Neutrophil (primary cell): ENCODE results near the gene EIF4A3.

Source experiments
- H3K27ac ChIP-seq: fragments of 200-600 bp; sonication (generic); 2 replicates; pipeline ENCODE4 v1.5.1; 2016; ENCODE audit warnings: mild to moderate bottlenecking, moderate library complexity
- H3K27me3 ChIP-seq: fragments of 200-600 bp; sonication (generic); 2 replicates; pipeline ENCODE4 v1.6.0; 2016; ENCODE audit warnings: mild to moderate bottlenecking
- H3K36me3 ChIP-seq: fragments of 200-600 bp; sonication (generic); 2 replicates; pipeline ENCODE4 v1.5.1; 2017
- H3K4me1 ChIP-seq, 2 experiments: fragments of 200-600 bp in 1 of 2; sonication (generic) in 1 of 2; 1 replicate in 1 of 2; 2 replicates in 1 of 2; pipeline versions ENCODE4 v1.5.1 to v1.6.1; 2013 to 2016; ENCODE audit warnings: low read depth in 1 of 2, low read length in 1 of 2, mild to moderate bottlenecking in 1 of 2, moderate library complexity in 1 of 2; ENCODE audit not compliant: control insufficient read depth in 1 of 2, insufficient read depth in 1 of 2
- H3K4me3 ChIP-seq, 2 experiments: fragments of 200-600 bp in 1 of 2; sonication (generic) in 1 of 2; 1 replicate in 1 of 2; 2 replicates in 1 of 2; pipeline ENCODE4 v1.5.1; 2013 to 2016; ENCODE audit warnings: low read depth in 1 of 2, low read length in 1 of 2, mild to moderate bottlenecking in 1 of 2, moderate library complexity in 1 of 2
- H3K9me3 ChIP-seq: fragments of 200-600 bp; sonication (generic); 2 replicates; pipeline ENCODE4 v1.5.1; 2016
- TF ChIP-seq, protein P1 (sequence below): fragments of 200-600 bp; sonication (generic); IDR thresholded peaks from 2 replicates; pipeline ENCODE4 v1.5.1; 2016; ENCODE audit warnings: antibody characterized with exemption

Gene EIF4A3

DNA sequence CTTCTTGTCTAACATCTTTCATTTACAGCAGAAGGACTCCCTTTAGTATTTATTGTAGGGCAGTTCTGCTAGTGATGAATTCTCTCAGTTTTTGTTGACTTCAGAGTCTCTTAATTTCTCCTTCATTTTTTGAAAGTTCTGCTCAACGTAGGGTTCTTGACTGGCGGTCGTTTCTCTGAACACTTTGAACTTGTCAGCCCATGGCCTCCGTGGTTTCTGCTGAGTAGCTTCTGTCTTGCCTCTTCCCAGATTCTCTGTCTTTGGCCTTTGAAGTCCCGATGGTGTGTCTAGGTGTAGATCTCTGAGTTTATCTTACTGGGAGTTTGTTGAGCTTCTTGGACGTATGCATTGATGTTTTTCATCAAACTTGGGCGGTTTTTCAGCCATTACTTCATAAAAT, 32.2 kb downstream of the EIF4A3 start:
- Histone ChIP-seq H3K27me3 (no peaks in the 10 kb centered on the region), H3K9me3 (no peaks in the 10 kb centered on the region), H3K4me1 (no peaks in the 10 kb centered on the region), H3K4me3 (no peak overlapping the region), H3K27ac (no peak overlapping the region), H3K36me3 (peaks cover 14% of the 10 kb centered on the region)
- TF ChIP-seq, protein P1, sequence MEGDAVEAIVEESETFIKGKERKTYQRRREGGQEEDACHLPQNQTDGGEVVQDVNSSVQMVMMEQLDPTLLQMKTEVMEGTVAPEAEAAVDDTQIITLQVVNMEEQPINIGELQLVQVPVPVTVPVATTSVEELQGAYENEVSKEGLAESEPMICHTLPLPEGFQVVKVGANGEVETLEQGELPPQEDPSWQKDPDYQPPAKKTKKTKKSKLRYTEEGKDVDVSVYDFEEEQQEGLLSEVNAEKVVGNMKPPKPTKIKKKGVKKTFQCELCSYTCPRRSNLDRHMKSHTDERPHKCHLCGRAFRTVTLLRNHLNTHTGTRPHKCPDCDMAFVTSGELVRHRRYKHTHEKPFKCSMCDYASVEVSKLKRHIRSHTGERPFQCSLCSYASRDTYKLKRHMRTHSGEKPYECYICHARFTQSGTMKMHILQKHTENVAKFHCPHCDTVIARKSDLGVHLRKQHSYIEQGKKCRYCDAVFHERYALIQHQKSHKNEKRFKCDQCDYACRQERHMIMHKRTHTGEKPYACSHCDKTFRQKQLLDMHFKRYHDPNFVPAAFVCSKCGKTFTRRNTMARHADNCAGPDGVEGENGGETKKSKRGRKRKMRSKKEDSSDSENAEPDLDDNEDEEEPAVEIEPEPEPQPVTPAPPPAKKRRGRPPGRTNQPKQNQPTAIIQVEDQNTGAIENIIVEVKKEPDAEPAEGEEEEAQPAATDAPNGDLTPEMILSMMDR, result no peak

DNA sequence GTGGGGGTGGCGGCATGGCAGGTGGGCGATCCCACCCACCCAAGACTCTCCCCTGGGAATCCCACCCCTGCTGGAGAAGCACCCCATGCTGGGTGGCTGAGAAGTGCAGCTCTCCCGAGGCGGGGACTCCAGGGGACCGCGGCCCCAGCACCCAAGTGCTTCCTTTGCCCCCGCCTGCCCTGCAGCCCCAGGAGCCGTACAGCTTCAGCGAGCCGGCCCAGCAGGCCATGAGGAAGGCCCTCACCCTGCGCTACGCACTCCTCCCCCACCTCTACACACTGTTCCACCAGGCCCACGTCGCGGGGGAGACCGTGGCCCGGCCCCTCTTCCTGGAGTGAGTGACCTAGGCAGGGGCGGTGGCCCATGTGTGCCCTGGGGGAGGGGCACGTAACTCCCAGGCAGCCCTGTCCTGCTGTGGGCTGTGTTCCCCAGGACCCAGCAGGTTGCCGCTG, 33.9 kb downstream of the EIF4A3 start:
- Histone ChIP-seq H3K27me3 (no peaks in the 10 kb centered on the region), H3K4me3 (no peak overlapping the region), H3K27ac (no peak overlapping the region), H3K36me3 (peaks cover under 1% of the 10 kb centered on the region), H3K4me1 (no peaks in the 10 kb centered on the region), H3K9me3 (no peaks in the 10 kb centered on the region)
- TF ChIP-seq, protein P1, result no peak

DNA sequence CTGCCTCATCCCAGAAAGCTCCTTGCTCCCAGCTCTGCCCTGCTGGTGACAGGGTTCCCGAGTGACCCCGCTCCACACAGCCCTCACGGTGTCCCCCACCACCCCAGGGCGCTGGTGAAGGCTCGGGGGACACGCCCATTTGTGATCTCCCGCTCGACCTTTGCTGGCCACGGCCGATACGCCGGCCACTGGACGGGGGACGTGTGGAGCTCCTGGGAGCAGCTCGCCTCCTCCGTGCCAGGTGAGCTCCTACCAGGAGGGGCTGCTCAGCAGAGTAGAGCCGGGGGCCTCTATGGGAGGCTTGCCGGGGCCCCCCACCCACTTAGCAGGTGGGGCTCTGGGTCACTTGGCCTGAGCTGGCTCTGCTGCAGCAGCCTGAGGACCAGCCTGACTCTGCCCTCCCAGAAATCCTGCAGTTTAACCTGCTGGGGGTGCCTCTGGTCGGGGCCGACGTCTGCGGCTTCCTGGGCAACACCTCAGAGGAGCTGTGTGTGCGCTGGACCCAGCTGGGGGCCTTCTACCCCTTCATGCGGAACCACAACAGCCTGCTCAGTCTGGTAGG, 34.4 kb downstream of the EIF4A3 start:
- Histone ChIP-seq H3K27ac (no peak overlapping the region), H3K27me3 (no peaks in the 10 kb centered on the region), H3K4me1 (no peaks in the 10 kb centered on the region), H3K9me3 (no peaks in the 10 kb centered on the region), H3K4me3 (no peak overlapping the region), H3K36me3 (no peaks in the 10 kb centered on the region)
- TF ChIP-seq, protein P1, result no peak

DNA sequence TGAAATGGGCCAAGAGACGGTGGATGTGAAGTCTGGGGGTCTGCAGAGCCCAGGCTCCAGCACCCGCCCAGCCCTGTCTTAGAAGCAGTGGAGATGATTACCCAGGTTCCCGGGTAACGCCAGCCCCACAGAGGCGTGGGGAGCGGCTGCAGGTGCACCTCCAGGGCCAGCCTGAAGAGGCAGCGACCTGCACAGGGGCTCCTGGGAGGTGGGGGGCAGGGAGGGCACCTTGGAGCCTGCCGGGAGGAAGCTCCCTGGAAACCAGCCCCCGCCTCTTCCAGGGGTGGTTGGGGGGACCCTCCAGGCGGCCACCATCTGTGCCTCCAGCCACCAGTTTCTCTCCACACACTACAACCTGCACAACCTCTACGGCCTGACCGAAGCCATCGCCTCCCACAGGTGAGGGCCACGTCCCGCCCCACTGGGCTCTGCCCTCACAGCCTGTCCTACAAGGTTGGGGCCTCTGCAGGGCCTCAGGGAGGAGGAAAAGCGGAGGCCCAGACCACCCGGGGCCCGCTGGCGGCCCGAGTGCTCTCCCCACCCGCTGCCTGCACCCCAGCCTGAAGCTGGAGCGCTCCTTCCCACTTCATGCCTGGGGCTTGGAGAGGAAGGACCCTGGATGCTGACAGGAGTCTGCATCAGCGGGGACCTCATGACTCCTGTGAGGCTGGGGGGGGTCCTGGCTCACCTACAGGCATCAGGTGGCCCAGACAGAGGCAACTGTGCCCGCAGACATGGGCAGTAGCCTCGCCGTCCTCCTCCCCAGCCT, 35.0 kb downstream of the EIF4A3 start:
- TF ChIP-seq, protein P1, result no peak
- Histone ChIP-seq H3K4me3 (no peak overlapping the region), H3K4me1 (no peaks in the 10 kb centered on the region), H3K27me3 (no peaks in the 10 kb centered on the region), H3K36me3 (no peaks in the 10 kb centered on the region), H3K27ac (no peak overlapping the region), H3K9me3 (no peaks in the 10 kb centered on the region)

DNA sequence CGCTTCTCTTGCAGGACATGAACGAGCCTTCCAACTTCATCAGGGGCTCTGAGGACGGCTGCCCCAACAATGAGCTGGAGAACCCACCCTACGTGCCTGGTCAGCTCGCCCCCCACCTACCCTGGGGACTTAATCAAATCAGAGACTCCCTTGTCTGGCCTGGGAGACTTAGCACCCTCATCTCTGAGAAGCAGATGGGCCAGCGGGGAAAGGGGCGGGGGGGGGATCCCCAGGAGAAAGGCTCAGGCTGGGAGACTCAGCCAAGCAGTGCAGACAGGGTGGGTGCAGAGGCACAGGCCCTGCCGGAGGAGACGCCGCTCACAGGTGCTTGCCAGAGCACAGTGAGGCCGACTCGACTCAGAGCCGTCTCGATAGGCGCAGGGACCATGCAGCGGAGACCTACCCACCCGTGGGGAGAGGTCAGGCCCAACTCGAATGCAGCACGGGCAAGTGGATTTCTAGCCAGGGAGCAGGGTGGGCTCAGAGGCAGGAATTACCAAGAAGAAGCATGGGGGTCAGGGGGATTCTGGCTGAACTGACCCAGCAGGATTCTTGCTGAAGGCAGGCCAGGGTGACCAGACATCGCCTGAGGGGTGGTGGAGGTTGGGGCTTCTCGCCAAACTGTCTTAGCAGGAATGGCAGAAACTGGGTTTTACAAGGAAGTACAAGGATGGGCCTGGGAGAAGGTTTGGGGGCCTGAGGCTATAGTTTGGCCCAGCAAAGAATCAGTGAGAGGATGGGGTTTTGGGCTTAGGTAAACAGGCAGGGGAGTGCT, 35.8 kb downstream of the EIF4A3 start:
- no peaks in the 10 kb centered on the region for H3K4me1 ChIP-seq
- no peaks in the 10 kb centered on the region for H3K9me3 ChIP-seq
- no peak overlapping the region for H3K4me3 ChIP-seq
- TF ChIP-seq, protein P1, result no peak
- no peak overlapping the region for H3K27ac ChIP-seq
- no peaks in the 10 kb centered on the region for H3K36me3 ChIP-seq
- H3K27me3 ChIP-seq, result no peaks in the 10 kb centered on the region
